ENCODE data around the gene AK9.
"Not testable (repeated sequence)": the region's sequence is repeated elsewhere in the genome, so short reads cannot be mapped to it uniquely, and the experiment has no call there.

GRCh38 chr6:109461205-109461604 lies 229.8 kb downstream of the AK9 start:
- TF ChIP-seq BHLHE40 (IDR thresholded peaks at IDR 0.05; ENCODE audit: low read depth, low read length); CTCF (conservative IDR thresholded peaks at IDR 0.05; ENCODE audit: low read depth, low read length); POLR2A (IDR thresholded peaks at IDR 0.05; ENCODE audit: low read depth, low read length): not testable (repeated sequence)
